HEK293 (cell line): ENCODE measurements around the gene TMEM270.

Source experiments
- CTCF ChIA-PET: fragments of 350-600 bp; formaldehyde crosslinking; extraction: SDS; loops from one replicate; lab custom pipeline; 2021; ENCODE audit warnings: antibody characterized with exemption; lab: Yijun Ruan, JAX
- POLR2A ChIA-PET: fragments of 300-600 bp; formaldehyde crosslinking; extraction: SDS; loops from one replicate; lab custom pipeline; 2020; ENCODE audit warnings: antibody characterized with exemption, inconsistent platforms; lab: Yijun Ruan, JAX
- H3K27ac ChIP-seq: fragments of 200-500 bp; sonication (Bioruptor generic); 2 replicates; pipeline ENCODE4 v1.5.1; 2014; ENCODE audit warnings: low read depth, low read length, control low read depth, inconsistent platforms; ENCODE audit errors: extremely low read depth
- H3K36me3 ChIP-seq, 2 experiments: fragments of 200-500 bp in 1 of 2; sonication (Bioruptor generic) in 1 of 2; 1 replicate in 1 of 2; 2 replicates in 1 of 2; pipeline ENCODE4 v1.5.1; 2014 to 2017; ENCODE audit warnings: inconsistent platforms in 2 of 2, low read length in 2 of 2; ENCODE audit not compliant: control insufficient read depth in 2 of 2, insufficient read depth in 1 of 2
- H3K4me1 ChIP-seq: fragments of 200-500 bp; sonication (Bioruptor generic); 2 replicates; pipeline ENCODE4 v1.5.1; 2014; ENCODE audit warnings: mild to moderate bottlenecking, low read length, inconsistent platforms; ENCODE audit not compliant: control insufficient read depth, insufficient read depth
- H3K4me3 ChIP-seq: 2 replicates; pipeline ENCODE4 v1.5.1; 2011; ENCODE audit warnings: low read depth, mild to moderate bottlenecking, control low read depth, low read length, moderate library complexity
- H3K9me3 ChIP-seq: fragments of 200-500 bp; sonication (Bioruptor generic); 2 replicates; pipeline ENCODE4 v1.5.1; 2014; ENCODE audit warnings: low read depth, low read length, inconsistent platforms; ENCODE audit not compliant: control insufficient read depth, insufficient read depth
- CTCF ChIP-seq: fragments of 450-650 bp; formaldehyde crosslinking; IDR thresholded peaks from 2 replicates; pipeline ENCODE4 v1.5.1; 2016; ENCODE audit warnings: missing biosample characterization, missing genetic modification characterization
- HOXD13 ChIP-seq: sonication (generic); formaldehyde crosslinking; IDR thresholded peaks from 2 replicates; pipeline ENCODE4 v1.8.0; 2022; ENCODE audit warnings: missing genetic modification reagents, borderline replicate concordance
- RBAK ChIP-seq: fragments of 450-650 bp; formaldehyde crosslinking; IDR thresholded peaks from 2 replicates; pipeline ENCODE4 v1.5.1; 2016; ENCODE audit warnings: missing biosample characterization, missing genetic modification characterization
- REST ChIP-seq: fragments of 450-650 bp; formaldehyde crosslinking; IDR thresholded peaks from 2 replicates; pipeline ENCODE4 v1.5.1; 2016; ENCODE audit warnings: missing biosample characterization, missing genetic modification characterization
- YY1 ChIP-seq: fragments of 450-650 bp; formaldehyde crosslinking; IDR thresholded peaks from 2 replicates; pipeline ENCODE4 v1.5.1; 2018; ENCODE audit warnings: missing biosample characterization, missing genetic modification characterization
- ZBTB20 ChIP-seq: fragments of 450-650 bp; formaldehyde crosslinking; IDR thresholded peaks from 2 replicates; pipeline ENCODE4 v1.5.1; 2016; ENCODE audit warnings: missing biosample characterization, missing genetic modification characterization
- ZBTB49 ChIP-seq: fragments of 450-650 bp; formaldehyde crosslinking; IDR thresholded peaks from 2 replicates; pipeline ENCODE4 v1.5.1; 2016; ENCODE audit warnings: missing biosample characterization, missing genetic modification characterization, low read depth
- ZFP3 ChIP-seq: fragments of 450-650 bp; formaldehyde crosslinking; IDR thresholded peaks from 2 replicates; pipeline ENCODE4 v1.5.1; 2016; ENCODE audit warnings: low read depth, missing biosample characterization, missing genetic modification characterization
- ZFP37 ChIP-seq: fragments of 450-650 bp; formaldehyde crosslinking; IDR thresholded peaks from 2 replicates; pipeline ENCODE4 v1.5.1; 2016; ENCODE audit warnings: missing biosample characterization, missing genetic modification characterization
- ZIC2 ChIP-seq: fragments of 450-650 bp; formaldehyde crosslinking; IDR thresholded peaks from 2 replicates; pipeline ENCODE4 v1.5.1; 2016; ENCODE audit warnings: missing biosample characterization, missing genetic modification characterization
- ZNF121 ChIP-seq: fragments of 450-650 bp; formaldehyde crosslinking; IDR thresholded peaks from 2 replicates; pipeline ENCODE4 v1.5.1; 2016; ENCODE audit warnings: missing biosample characterization, missing genetic modification characterization
- ZNF146 ChIP-seq: fragments of 450-650 bp; formaldehyde crosslinking; IDR thresholded peaks from 2 replicates; pipeline ENCODE4 v1.5.1; 2016; ENCODE audit warnings: missing biosample characterization, missing genetic modification characterization
- ZNF184 ChIP-seq: fragments of 450-650 bp; IDR thresholded peaks from 2 replicates; pipeline ENCODE4 v1.5.1; 2018; ENCODE audit warnings: missing biosample characterization, mild to moderate bottlenecking, missing genetic modification characterization
- ZNF211 ChIP-seq: fragments of 450-650 bp; formaldehyde crosslinking; IDR thresholded peaks from 2 replicates; pipeline ENCODE4 v1.5.1; 2016; ENCODE audit warnings: low read depth, missing biosample characterization, missing genetic modification characterization
- ZNF426 ChIP-seq: fragments of 450-650 bp; formaldehyde crosslinking; IDR thresholded peaks from 2 replicates; pipeline ENCODE4 v1.5.1; 2017; ENCODE audit warnings: missing biosample characterization, missing genetic modification characterization, mild to moderate bottlenecking, inconsistent platforms, moderate library complexity
- ZNF548 ChIP-seq: fragments of 450-650 bp; formaldehyde crosslinking; IDR thresholded peaks from 2 replicates; pipeline ENCODE4 v1.5.1; 2016; ENCODE audit warnings: missing biosample characterization, missing genetic modification characterization
- ZNF660 ChIP-seq: fragments of 450-650 bp; IDR thresholded peaks from 2 replicates; pipeline ENCODE4 v1.5.1; 2018; ENCODE audit warnings: missing biosample characterization, mild to moderate bottlenecking, missing genetic modification characterization
- ZNF777 ChIP-seq: fragments of 450-650 bp; formaldehyde crosslinking; IDR thresholded peaks from 2 replicates; pipeline ENCODE4 v1.5.1; 2017; ENCODE audit warnings: missing biosample characterization, missing genetic modification characterization, borderline replicate concordance
- ZXDB ChIP-seq: fragments of 450-650 bp; formaldehyde crosslinking; IDR thresholded peaks from 2 replicates; pipeline ENCODE4 v1.5.1; 2016; ENCODE audit warnings: missing biosample characterization, missing genetic modification characterization

Gene TMEM270

GRCh38 chr7:73901231-73901822 lies 40.4 kb downstream of the TMEM270 start:
- POLR2A ChIA-PET = no interaction called here
- Histone ChIP-seq H3K4me1 (no peaks in the 10 kb centered on the region), H3K36me3 (no peaks in the 10 kb centered on the region), H3K9me3 (no peaks in the 10 kb centered on the region), H3K27ac (no peak overlapping the region), H3K4me3 (no peak overlapping the region)
- CTCF ChIA-PET = no interaction called here
- TF ChIP-seq ZFP3 (tag by site-specific recombination) (no peak), ZNF777 (tag by site-specific recombination) (no peak), ZNF184 (no peak), ZNF211 (tag by site-specific recombination) (no peak), YY1 (no peak), ZIC2 (no peak), ZBTB20 (tag by site-specific recombination) (no peak), ZNF660 (tag by site-specific recombination) (no peak), REST (tag by site-specific recombination) (no peak), ZBTB49 (tag by site-specific recombination) (no peak), ZNF121 (no peak), ZNF426 (tag by site-specific recombination) (no peak), CTCF (tag by site-specific recombination) (no peak), RBAK (tag by site-specific recombination) (no peak), ZXDB (tag by site-specific recombination) (no peak), ZFP37 (tag by site-specific recombination) (no peak), HOXD13 (CRISPR knock-in tag) (no peak), ZNF548 (tag by site-specific recombination) (no peak), ZNF146 (tag by site-specific recombination) (no peak)
- TF ChIP-seq, all 188 proteins: peak for 0
